ENCODE measurements around the gene SEMA4B.
A peak's percentile ranks its signal among the peaks of the same experiment; 100 is the strongest.
"Not testable (repeated sequence)": the region's sequence is repeated elsewhere in the genome, so short reads cannot be mapped to it uniquely, and the experiment has no call there.

Gene SEMA4B

DNA sequence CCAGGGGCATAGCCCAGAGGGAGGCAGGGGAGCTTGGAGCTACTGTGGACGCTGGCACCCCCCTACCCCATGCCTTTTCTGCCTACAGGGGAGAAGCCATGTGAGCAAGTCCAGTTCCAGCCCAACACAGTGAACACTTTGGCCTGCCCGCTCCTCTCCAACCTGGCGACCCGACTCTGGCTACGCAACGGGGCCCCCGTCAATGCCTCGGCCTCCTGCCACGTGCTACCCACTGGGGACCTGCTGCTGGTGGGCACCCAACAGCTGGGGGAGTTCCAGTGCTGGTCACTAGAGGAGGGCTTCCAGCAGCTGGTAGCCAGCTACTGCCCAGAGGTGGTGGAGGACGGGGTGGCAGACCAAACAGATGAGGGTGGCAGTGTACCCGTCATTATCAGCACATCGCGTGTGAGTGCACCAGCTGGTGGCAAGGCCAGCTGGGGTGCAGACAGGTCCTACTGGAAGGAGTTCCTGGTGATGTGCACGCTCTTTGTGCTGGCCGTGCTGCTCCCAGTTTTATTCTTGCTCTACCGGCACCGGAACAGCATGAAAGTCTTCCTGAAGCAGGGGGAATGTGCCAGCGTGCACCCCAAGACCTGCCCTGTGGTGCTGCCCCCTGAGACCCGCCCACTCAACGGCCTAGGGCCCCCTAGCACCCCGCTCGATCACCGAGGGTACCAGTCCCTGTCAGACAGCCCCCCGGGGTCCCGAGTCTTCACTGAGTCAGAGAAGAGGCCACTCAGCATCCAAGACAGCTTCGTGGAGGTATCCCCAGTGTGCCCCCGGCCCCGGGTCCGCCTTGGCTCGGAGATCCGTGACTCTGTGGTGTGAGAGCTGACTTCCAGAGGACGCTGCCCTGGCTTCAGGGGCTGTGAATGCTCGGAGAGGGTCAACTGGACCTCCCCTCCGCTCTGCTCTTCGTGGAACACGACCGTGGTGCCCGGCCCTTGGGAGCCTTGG lies 27.0 kb downstream of the SEMA4B start:
- no peak for DNase-seq (ENCODE audit: low spot score)

DNA sequence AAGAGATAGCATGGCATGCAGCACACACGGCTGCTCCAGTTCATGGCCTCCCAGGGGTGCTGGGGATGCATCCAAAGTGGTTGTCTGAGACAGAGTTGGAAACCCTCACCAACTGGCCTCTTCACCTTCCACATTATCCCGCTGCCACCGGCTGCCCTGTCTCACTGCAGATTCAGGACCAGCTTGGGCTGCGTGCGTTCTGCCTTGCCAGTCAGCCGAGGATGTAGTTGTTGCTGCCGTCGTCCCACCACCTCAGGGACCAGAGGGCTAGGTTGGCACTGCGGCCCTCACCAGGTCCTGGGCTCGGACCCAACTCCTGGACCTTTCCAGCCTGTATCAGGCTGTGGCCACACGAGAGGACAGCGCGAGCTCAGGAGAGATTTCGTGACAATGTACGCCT lies 27.8 kb downstream of the SEMA4B start:
- DNase-seq (ENCODE audit: low spot score): no peak

DNA sequence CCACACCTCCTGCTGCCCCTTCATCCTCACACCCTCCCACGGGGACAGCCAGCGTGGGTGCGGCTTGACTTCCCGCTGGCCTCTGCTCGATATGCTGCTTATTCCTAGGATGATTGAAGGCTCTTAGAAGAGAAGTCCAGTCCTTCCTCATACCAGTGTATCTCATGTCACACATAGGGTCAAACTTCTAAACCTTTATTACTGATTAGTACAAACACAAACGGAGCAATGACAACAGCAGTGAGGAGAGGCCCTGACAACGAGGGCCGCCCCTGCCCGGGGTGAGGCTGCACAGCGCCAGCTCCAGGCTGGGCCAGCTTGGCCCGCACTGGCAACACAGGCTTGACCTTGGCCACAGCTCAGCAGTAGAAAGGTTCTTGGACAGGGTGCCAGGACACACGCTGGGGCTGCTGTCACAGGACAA lies 29.0 kb downstream of the SEMA4B start:
- no peak for DNase-seq (ENCODE audit: low spot score)

DNA sequence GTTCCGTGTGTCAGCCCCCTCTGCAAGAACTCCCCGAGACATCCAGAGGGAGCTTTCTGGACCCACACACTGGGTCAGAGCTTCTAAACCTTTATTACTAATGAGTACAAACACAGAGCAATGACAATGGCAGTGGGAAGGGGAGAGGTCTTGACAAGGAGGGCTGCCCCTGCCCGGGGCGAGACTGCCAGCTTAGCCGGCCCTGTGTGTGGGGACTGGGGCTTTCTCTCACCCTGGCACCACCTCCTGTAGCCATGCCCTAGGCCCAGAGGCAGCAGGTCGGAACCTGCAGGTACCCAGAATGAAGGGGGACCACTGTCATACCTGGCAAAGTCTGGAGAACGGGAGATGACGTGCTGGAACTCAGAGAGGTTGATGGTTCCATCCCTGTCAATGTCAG lies 29.5 kb downstream of the SEMA4B start:
- DNase-seq (ENCODE audit: low spot score): no peak

DNA sequence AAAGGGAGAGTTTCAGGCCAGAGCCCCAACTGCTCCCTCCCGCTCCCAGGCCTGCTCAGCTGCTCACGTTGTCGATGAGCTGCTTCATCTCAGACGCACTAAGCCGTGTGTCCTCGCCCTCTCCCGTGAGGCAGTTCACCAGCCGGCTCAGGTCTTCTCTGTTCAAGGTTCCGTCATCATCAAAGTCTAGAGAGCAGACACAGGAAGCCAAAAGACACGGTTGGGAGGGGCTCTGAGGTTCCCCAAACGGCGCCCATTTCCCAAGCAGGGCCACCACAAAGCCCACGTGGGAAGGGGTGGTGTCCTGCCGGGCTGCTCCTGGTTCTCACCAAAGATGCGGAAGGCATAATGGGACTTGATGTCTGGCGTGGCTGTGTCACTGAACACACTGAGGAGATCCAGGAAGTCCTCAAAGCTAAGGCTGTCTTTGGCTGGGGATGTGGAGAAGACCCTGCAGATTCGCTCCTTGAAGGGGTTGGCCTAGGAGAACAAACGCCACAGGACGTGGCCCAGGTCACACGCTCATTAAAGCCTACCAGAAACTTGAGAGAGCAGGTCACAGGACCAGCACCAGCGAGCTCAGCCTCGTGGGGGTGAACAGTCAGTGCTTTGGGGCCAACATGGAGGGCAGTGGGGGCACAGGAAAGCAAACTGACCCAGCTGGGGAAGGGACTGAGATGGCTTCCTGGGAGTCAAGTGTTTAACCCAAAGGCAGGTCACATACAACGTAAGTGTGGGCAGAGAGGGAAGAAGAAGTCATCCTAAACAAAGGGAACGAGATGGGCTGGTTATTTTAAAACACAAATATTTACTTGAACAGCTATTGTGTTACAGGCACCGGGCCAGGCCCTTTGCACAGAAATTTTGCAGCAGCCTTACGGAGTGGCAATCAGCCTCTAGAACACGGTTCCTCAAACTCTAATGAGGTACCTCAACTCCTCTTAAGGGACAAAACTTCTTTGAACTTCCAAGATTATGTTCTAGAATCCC lies 30.2 kb downstream of the SEMA4B start:
- DNase-seq (ENCODE audit: low spot score): no peak

DNA sequence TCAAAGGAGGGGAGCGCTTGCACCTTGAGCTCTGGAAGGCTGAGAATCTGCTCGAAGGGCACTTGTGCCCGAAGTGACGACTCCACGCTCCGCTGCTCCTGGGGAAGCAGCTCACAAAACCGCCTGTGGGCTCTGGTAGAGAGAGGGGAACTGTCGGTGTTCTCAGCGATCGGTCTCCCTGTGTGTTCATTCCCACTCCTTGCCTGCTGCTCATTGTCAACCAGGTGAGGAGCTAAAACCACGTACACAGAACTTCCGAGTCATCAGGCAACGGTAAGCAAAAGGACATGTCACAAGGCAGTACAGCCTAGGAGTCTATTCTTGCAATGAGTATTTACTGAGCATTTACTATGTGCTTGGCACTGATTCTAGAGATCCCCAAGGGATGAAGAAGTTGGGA lies 31.1 kb downstream of the SEMA4B start:
- no peak for DNase-seq (ENCODE audit: low spot score)

DNA sequence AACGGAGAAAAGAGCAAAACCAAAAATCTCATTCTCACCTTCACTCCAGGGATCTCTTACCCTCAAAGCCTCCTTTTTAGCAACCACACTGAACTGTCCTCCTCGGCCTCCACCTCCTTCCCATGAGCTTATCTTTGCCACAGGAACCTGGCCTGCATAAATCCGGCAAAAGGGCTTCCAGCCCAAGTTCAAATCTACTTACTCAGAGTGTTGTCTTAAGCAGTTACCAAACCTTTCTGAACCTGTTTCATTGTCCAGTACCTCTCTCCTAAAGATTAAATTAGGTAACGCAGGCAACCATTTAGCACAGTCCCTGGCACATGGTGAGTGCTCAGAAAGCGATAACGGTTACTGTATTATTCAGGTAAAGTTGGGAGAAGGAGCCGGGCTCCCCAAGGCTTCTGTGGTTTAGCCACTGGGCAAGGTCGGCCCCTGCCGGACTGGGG lies 31.8 kb downstream of the SEMA4B start:
- no peak for DNase-seq (ENCODE audit: low spot score)

DNA sequence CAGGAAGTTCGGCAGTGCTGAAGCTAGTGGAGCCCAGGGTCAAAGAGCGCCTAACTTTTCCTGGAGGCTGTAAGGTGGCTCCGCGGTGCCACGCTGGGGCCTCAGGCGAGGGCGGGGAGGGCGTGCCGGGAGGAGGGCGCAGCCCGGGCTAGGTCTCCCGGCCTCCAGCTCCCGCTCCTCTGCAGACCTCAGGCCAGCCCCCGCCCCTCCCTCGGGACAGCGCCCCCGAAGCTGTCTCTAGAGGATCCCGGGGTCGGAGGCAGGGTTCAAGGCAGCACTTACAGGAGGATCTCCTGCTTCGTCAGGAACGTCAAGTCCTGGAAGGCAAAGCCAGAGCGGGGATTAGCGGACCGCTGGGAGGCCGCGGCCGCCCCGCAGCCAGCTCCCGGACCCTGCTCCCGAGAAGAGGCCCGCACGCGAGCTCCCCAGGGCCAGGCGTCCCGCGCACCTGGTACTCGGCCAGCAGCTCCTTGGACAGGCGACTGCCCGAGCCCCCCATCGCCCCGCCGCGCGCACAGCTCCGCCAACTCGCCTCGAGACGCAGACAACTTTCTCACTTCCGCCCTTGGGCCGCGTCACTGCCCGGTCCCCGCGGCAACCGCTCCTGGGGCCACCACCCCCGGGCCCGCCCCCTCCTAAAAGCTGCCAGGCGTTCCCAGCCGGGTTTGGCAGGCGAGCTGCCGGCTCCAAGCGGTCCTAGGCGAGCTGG lies 32.4 kb downstream of the SEMA4B start, which contains the start of gene CIB1:
CIB1 (minus strand) TSS at position 555 of the 709 bp plus-strand sequence; CDS start at position 499, 56 bp downstream.
- peak; percentile 45 for DNase-seq (ENCODE audit: low spot score)

DNA sequence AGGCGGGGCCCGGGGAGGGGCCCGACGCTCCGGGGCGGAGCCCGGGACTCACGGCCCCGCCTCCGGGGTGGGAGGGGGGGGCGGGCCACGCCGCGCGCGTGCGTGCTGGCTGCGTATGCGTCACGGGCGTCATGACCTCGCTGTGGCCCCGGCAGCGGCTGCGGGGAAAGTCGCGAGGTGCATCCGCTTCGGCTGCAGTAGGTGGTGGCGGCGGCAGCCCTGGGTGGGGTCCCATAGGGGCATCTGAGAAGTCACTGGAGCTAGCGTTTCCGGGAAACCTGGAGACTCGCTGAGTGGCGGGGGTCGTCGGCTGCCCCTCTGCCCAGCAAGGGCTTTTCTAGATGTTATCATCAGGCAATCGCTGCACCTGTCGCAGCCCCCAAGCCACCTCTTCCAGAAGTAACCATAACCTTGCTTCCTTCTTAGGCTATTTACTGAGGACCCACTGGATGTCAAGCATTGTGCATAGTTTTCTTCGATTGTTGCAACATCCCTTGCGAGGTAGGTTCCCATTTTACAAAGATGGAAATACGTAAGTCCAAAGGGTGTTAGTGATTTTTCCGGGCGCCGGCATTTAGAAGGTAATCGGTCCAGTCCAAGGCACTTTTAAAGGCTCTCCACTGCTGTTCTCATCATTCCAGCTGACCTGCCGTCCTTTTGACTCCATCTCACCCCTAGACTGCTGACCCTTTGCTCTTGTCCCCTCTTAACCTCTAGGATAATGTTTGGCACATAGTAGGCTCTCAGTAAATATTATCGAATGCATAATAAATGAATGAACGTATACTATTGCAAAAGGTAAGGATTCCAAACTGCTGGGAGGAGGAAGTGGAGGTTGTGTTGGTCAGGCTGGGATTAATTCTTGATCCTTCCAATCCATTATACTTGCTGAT lies 33.2 kb downstream of the SEMA4B start, which contains the start of gene GDPGP1:
GDPGP1 (plus strand) TSS at position 114 of the 893 bp plus-strand sequence. CDS start 6,700 bp downstream, outside the sequence.
- DNase-seq (ENCODE audit: low spot score): peak; percentile 99

DNA sequence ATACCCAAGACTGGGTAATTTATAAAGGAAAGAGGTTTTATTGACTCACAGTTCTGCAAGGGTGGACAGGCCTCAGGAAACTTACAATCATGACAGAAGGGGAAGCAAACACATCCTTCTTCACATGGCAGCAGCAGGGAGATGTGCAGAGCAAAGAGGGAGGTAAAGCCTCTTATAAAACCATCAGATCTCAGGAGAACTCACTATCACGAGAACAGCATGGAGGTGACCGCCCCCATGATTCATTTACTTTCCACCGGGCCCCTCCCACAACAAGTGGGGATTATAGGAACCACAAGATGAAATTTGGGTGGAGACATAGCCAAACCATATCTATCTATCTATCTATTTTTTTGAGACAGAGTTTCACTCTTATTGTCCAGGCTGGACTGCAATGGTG lies 38.2 kb downstream of the SEMA4B start:
- no peak for DNase-seq (ENCODE audit: low spot score)

DNA sequence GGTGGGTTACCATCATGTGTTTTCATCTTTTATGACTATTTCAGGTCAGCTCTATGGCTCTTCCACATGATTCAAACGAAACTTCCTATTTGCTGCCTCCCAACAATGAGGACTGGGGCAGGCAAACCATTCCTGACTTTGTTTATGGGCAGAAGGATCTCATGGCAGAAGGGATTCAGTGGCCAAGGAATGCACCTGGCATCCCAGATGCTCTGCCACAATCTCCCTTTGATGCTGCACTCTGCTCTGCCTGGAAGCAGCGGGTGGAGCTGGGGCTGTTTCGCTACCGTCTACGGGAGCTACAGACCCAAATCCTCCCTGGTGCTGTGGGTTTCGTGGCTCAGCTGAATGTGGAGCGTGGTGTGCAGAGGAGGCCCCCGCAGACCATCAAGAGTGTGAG lies 39.7 kb downstream of the SEMA4B start:
- DNase-seq (ENCODE audit: low spot score): no peak

DNA sequence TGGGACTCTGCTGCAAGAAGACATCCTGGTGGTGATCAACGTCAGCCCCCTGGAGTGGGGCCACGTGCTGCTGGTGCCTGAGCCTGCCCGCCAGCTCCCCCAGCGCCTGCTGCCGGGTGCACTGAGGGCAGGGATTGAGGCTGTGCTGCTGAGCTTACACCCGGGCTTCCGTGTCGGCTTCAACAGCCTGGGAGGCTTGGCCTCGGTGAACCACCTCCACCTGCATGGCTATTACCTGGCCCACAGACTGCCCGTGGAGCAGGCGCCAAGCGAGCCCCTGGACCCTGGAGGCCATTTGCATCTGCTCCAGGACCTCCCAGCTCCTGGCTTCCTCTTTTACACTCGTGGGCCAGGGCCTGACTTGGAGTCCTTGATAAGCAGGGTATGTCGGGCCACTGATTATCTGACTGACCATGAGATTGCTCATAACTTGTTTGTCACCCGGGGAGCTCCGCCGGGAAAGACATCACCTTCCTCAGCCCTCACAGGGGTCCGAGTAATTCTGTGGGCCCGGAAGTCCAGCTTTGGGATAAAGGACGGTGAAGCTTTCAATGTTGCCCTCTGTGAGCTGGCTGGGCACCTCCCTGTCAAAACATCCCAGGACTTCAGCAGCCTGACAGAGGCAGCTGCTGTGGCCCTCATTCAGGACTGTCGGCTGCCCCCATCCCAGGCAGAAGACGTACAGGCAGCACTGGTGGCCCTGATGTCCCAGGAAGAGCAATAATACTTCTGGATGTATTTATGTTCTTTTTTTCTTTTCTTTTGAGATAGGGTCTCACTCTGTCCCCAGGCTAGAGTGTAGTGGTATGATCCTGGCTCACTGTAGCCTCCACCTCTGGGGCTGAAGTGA lies 40.4 kb downstream of the SEMA4B start:
- DNase-seq (ENCODE audit: low spot score): no peak

DNA sequence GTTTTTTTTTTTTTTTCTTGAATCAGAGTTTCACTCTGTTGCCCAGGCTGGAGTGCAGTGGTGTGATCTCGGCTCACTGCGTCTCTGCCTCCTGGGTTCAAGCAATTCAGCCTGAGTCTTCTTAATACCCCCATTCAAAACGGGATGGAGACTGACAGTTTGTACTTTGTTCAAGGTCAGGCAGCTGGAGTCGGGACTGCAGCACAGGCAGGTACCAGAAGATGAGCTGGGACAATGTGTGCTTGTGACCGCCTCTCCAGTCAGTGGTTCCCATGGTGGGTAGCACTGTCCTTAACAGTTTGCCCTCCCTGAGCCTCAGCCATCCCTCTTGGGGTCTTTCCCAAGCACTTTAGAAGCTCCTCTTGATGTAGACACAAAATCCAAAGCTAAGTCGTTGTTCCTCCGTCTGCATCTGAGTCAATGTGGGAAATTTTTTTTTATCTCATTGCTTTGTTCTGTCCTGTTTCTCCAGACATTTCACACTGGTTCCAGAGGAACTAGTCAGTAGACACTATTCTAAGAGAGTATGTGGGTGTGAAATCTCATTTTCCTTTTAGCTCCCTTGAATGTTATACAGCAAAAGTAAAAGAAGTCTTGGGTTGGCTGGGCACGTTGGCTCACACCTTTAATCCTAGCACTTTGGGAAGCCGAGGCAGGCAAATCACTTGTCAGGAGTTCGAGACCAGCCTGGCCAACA lies 43.0 kb downstream of the SEMA4B start:
- no peak for DNase-seq (ENCODE audit: low spot score)

DNA sequence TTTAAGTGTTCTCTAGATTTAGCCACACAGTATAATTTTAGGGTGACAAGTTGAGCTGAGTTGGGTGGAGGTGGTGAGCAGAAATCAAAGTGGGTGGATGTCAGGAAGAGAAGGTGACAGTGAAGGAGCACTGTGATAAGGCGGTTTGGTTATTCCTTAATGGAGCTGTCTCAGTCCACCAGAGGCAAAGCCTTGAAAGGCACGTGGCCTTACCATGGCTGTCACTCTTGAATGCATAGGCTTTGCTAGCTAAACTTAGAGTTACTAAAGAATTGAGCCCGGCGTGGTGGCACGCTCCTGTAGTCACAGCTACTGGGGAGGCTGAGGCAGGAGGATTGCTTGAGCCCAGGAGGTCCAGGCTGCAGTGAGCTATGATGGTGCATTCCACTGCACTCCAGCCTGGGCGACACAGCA lies 47.7 kb downstream of the SEMA4B start:
- DNase-seq (ENCODE audit: low spot score): no peak

DNA sequence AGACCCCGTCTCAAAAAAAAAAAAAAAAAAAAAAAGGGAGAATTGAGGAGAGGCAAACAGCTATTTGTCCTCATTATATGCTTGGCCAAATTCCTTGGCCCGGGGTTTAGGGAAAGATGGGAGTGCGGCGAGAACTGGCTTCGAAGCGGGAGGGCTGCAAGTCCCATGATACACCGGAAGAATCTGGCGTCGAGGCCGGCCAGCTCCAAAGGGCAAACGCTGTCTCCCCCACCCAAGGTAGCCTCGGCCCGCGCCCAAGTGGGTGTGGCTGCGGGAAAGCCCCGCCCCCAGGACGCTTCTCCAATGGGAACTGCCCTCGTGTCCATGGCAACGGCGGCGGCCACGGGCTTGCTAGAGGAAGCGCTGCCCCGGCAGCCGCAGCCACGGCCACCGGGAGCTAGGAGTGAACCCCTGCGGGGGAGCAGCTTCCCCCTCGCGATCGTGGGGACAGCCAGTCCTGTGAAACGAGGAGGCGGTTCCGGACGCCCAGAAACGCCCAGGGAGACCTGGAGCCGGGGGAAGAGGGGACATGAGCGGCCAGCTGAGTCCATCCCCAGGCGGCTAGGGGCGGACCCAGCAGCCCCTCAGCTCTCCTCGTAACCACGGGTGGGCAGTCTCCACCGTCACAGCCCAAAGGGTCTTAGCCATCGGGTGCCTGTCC lies 48.2 kb downstream of the SEMA4B start, which contains the start of gene TTLL13:
TTLL13 (plus strand) TSS at position 354 of the 661 bp plus-strand sequence. CDS start 1,075 bp downstream, outside the sequence.
- peak; percentile 92 for DNase-seq (ENCODE audit: low spot score)

DNA sequence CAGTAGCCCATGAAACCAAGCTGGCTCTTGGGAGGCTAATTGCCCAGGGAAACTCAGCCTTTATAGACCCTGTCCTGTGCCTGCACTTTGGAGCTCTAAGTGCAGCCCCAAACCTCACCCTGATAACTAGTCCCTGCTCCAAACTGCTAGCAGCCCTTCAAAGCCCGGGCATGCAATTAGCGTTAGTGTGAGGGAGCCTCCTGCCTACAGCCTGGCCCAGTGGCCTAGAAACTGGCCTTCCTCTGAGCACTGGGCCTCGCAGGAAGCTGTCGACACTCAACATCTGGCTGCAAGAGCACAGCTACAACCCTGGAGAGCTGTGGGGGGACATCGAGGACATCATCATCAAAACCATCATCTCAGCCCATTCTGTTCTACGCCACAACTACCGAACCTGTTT lies 56.6 kb downstream of the SEMA4B start:
- DNase-seq (ENCODE audit: low spot score): no peak

DNA sequence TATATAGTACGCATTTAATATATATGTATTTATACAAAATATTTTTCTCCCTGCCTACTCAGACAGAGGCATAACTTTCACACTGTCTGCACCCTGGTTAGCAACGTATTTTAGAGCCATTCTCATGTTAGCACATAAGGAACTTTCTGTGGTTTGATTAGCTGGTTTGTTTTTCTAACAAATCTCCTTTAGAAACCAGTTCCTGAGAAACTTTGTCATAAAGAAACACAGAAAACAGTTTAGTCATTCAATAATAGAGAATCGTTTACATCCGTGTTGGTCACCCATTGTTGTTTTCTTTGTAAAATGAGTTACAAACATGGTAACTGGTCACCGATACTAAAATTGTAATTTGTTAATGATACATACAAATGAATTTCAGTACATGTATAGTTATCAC lies 58.4 kb downstream of the SEMA4B start:
- DNase-seq (ENCODE audit: low spot score): no peak

DNA sequence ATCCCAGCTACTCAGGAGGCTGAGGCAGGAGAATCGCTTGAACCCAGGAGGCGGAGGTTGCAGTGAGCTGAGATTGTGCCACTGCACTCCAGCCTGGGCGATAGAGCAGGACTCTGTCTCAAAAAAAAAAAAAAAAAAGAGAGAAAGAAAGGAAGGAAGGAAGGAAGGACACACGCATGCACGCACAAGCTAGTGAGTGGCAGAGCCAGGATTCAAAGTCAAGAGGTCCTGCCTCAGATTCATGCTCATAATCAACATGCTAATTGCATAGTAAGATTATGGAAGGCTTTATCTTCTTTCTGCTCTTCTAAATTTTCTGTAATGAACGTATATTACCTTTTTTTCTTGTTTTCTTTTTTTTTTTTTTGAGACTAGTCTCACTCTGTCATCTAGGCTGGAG lies 59.6 kb downstream of the SEMA4B start:
- not testable (repeated sequence) for DNase-seq (ENCODE audit: low spot score)

All from COLO829 (cell line).